Stomach (tissue), 4 donors: ENCODE results near the gene FIP1L1.

Experiments used
- CTCF ChIP-seq, 7 experiments: fragments of 450-650 bp in 4 of 7; fragments of 200-600 bp in 3 of 7; sonication (generic) in 3 of 7; IDR thresholded peaks; one replicate each; pipeline ENCODE4 v1.5.1; 2016 to 2019; ENCODE audit warnings: antibody characterized with exemption in 7 of 7, control low read depth in 2 of 7, mild to moderate bottlenecking in 1 of 7
- POLR2AphosphoS5 ChIP-seq, 3 donors: sonication (generic); formaldehyde crosslinking; IDR thresholded peaks; one replicate each; pipeline ENCODE4 v1.6.1; 2016; ENCODE audit warnings: antibody characterized with exemption in 3 of 3

DNA sequence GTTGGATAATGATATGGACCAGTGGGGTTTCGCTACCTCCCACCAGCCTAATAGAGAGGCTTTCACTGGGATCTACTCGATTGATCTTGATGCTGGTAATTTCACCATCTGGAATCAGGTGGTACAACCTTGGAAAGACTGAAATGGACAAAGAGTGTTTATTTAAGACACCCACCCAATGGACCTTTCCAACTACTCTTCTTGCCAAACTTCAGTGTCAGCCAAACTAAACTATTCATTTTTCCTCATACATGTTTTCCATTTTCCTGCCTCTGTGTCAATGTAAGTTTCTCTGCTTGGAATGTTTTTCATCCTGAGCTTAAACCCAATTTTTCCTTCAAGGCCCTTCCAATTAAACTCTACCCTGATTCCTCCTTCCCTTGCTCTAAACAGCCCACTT is 121.3 kb downstream of the FIP1L1 start:
- TF ChIP-seq CTCF (IDR thresholded peaks at IDR 0.05) (no peak), POLR2AphosphoS5 (IDR thresholded peaks at IDR 0.05) (no peak)
